GM12878 (cell line): ENCODE data around the gene SCMH1.

Experiments
- ATF3 ChIP-seq: IDR thresholded peaks from 2 replicates; pipeline ENCODE4 v1.6.1; 2011; ENCODE audit warnings: low read depth, mild to moderate bottlenecking, low read length, moderate library complexity, borderline replicate concordance; ENCODE audit errors: extremely low read depth
- CBX3 ChIP-seq: fragments of 200-600 bp; sonication (generic); IDR thresholded peaks from 2 replicates; pipeline ENCODE4 v1.6.1; 2016; ENCODE audit warnings: low read depth, borderline replicate concordance
- EGR1 ChIP-seq, 2 experiments: IDR thresholded peaks; 1 replicate in 1 of 2; 2 replicates in 1 of 2; pipeline ENCODE4 v1.6.1; 2011 to 2012; ENCODE audit warnings: low read depth in 2 of 2, low read length in 2 of 2, borderline replicate concordance in 1 of 2, mild to moderate bottlenecking in 1 of 2, moderate library complexity in 1 of 2
- ESRRA ChIP-seq: IDR thresholded peaks from 2 replicates; pipeline ENCODE4 v1.6.1; 2012; ENCODE audit warnings: mild to moderate bottlenecking, low read length, improper control_type of control experiment
- JUND ChIP-seq: IDR thresholded peaks from 2 replicates; pipeline ENCODE4 v1.6.1; 2012; ENCODE audit warnings: low read depth, mild to moderate bottlenecking, low read length, improper control_type of control experiment, moderate library complexity
- MXI1 ChIP-seq: fragments of 150-350 bp; IDR thresholded peaks from 2 replicates; pipeline ENCODE4 v1.6.1; 2011; ENCODE audit warnings: low read depth, mild to moderate bottlenecking, inconsistent platforms, low read length, improper control_type of control experiment
- PRDM15 ChIP-seq: fragments of 450-650 bp; formaldehyde crosslinking; IDR thresholded peaks from 2 replicates; pipeline ENCODE4 v1.4.0; 2020; ENCODE audit warnings: mild to moderate bottlenecking, moderate library complexity
- TAF1 ChIP-seq: IDR thresholded peaks from 2 replicates; pipeline ENCODE4 v1.6.1; 2011; ENCODE audit warnings: mild to moderate bottlenecking, low read depth, low read length, borderline replicate concordance
- YY1 ChIP-seq: IDR thresholded peaks from 2 replicates; pipeline ENCODE4 v1.6.1; 2011; ENCODE audit warnings: low read depth, mild to moderate bottlenecking, low read length
- ZNF274 ChIP-seq: IDR thresholded peaks from one replicate; pipeline ENCODE4 v1.8.0; 2011; ENCODE audit not compliant: insufficient read length, insufficient read depth
- TF ChIP-seq, protein P1 (sequence below), 3 experiments: IDR thresholded peaks in 2 of 3; conservative IDR thresholded peaks in 1 of 3; 2 replicates each; pipeline ENCODE4 v1.5.1; 2011; ENCODE audit warnings: low read depth in 3 of 3, low read length in 3 of 3, mild to moderate bottlenecking in 3 of 3, control low read depth in 2 of 3, moderate library complexity in 2 of 3, inconsistent platforms in 1 of 3, mixed read lengths in 1 of 3; ENCODE audit not compliant: control insufficient read depth in 2 of 3, insufficient read depth in 1 of 3; ENCODE audit errors: extremely low read depth in 1 of 3

GRCh38 chr1:41158966-41159365 is 83.1 kb downstream of the SCMH1 start:
- TF ChIP-seq CBX3 (no peak), ESRRA (no peak), YY1 (no peak), PRDM15 (CRISPR knock-in tag) (no peak), ZNF274 (no peak), EGR1 (IDR thresholded peaks at IDR 0.05; ENCODE audit: borderline replicate concordance in 1 of 2, low read depth in 2 of 2, low read length in 2 of 2) (no peak), ATF3 (no peak), JUND (no peak), MXI1 (no peak), TAF1 (no peak)
- TF ChIP-seq, protein P1, sequence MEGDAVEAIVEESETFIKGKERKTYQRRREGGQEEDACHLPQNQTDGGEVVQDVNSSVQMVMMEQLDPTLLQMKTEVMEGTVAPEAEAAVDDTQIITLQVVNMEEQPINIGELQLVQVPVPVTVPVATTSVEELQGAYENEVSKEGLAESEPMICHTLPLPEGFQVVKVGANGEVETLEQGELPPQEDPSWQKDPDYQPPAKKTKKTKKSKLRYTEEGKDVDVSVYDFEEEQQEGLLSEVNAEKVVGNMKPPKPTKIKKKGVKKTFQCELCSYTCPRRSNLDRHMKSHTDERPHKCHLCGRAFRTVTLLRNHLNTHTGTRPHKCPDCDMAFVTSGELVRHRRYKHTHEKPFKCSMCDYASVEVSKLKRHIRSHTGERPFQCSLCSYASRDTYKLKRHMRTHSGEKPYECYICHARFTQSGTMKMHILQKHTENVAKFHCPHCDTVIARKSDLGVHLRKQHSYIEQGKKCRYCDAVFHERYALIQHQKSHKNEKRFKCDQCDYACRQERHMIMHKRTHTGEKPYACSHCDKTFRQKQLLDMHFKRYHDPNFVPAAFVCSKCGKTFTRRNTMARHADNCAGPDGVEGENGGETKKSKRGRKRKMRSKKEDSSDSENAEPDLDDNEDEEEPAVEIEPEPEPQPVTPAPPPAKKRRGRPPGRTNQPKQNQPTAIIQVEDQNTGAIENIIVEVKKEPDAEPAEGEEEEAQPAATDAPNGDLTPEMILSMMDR (IDR thresholded peaks at IDR 0.05 in 2 of 3, conservative IDR thresholded peaks at IDR 0.05 in 1 of 3; ENCODE audit: control insufficient read depth in 2 of 3, extremely low read depth in 1 of 3, insufficient read depth in 1 of 3, low read depth in 3 of 3, low read length in 3 of 3): no peak
